ENCODE results near the gene ZBTB32.
A peak's percentile ranks its signal among the peaks of the same experiment; 100 is the strongest.
"Not testable (repeated sequence)": the region's sequence is repeated elsewhere in the genome, so short reads cannot be mapped to it uniquely, and the experiment has no call there.

The ZBTB32 gene, protein sequence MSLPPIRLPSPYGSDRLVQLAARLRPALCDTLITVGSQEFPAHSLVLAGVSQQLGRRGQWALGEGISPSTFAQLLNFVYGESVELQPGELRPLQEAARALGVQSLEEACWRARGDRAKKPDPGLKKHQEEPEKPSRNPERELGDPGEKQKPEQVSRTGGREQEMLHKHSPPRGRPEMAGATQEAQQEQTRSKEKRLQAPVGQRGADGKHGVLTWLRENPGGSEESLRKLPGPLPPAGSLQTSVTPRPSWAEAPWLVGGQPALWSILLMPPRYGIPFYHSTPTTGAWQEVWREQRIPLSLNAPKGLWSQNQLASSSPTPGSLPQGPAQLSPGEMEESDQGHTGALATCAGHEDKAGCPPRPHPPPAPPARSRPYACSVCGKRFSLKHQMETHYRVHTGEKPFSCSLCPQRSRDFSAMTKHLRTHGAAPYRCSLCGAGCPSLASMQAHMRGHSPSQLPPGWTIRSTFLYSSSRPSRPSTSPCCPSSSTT

GRCh38 chr19:35704218-35704617 lies at the start of gene ZBTB32:
ZBTB32 (plus strand) TSS chr19:35704558; CDS start chr19:35714627, 10,069 bp downstream.
- peak; percentile 30 for DNase-seq (ENCODE audit: low read depth)

GRCh38 chr19:35654828-35655227 lies 49.5 kb upstream of the ZBTB32 start:
- DNase-seq (ENCODE audit: low read depth): not testable (repeated sequence)

DNA sequence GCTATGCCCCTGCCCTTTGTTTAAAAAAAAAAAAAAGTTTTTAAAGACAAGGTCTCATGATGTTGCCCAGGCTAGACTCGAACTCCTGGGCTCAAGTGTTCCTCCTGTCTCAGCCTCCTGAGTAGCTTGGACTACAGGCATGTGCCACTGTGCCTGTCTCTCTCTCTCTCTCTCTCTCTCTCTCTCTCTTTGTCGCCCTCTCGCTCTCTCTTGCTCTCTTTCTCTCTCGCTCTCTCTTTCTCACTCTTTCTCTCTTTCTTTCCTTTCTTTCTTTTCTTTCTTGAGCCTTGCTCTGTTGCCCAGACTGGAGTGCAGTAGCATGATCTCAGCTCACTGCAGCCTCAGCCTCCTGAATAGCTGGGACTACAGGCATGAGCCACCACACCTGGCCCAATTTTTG lies 48.8 kb upstream of the ZBTB32 start:
- no peak for DNase-seq (ENCODE audit: low read depth)

GRCh38 chr19:35656700-35657099 lies 47.7 kb upstream of the ZBTB32 start:
- DNase-seq (ENCODE audit: low read depth): no peak

- no peak for DNase-seq (ENCODE audit: low read depth)
These were observed 46.3 kb upstream of the ZBTB32 start for GRCh38 chr19:35657904-35658700.

DNA sequence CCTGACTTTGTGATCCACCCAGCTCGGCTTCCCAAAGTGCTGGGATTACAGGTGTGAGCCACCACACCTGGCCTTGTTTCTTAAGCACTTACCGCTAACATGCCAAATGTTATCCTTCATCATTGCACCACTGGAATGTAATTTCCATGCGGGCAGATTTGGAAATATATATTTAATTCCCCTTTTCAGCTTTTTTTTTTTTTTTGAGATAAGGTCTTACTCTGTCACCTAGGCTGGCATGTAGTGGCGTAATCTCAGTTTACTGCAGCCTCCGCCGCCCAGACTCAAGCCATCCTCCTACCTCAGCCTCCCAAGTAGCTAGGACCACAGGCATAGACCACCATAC lies 42.4 kb upstream of the ZBTB32 start:
- DNase-seq (ENCODE audit: low read depth): no peak

- no peak for DNase-seq (ENCODE audit: low read depth)
These were observed 40.4 kb upstream of the ZBTB32 start for GRCh38 chr19:35663981-35664380.

GRCh38 chr19:35665157-35665556 lies 39.2 kb upstream of the ZBTB32 start:
- no peak for DNase-seq (ENCODE audit: low read depth)

DNA sequence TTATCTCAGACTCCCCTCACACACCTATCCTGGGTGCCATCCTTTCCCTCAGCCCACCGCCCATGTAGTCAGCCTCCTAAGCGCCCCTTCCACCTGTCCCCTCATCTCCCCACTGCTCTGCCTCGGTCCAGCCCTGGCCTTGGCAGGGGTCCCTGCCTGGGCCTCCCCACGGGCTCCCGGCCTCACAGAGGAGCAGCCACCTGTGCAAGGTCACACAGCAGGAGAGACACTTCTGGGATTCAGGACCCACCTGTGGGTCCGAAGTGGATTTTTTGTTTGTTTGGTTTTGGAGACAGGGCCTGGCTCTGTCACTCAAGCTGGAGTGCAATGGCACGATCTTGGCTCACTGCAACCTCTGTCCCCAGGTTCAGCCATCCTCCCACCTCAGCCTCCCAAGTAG lies 38.8 kb upstream of the ZBTB32 start:
- no peak for DNase-seq (ENCODE audit: low read depth)

DNA sequence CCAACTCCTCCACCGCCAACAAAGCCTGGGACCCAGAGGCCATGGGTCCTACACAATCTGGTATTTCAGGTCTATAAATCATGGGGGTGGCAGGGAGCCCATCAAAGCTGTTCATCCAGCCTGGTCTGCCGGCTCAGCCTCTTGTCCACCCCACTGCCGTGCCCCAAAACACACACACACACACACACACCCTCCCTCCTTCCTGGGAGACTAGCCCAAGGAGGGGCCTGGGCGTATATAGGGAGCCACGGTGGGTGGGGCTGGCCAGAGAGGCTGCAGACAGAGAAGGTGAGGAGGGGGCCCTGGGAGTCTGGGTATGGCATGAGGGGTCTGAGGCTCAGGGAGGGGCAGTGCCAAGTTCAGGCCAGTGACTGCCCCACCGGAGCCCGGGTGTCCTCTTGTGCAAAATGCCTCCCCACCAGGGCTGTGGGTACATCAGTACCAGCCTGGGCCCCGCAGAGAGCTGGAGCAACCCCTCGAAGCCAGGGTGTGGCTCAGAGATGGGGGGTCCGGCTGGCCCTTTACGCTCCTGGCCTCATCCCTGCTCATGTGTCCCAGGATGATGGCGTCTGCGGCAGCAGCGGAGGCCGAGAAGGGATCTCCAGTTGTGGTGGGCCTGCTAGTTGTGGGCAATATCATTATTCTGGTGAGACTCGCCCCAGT lies 38.0 kb upstream of the ZBTB32 start, which contains the start of gene UPK1A:
UPK1A (plus strand) TSS at position 267 of the 663 bp plus-strand sequence; CDS start at position 563, 296 bp downstream.
- no peak for DNase-seq (ENCODE audit: low read depth)

DNA sequence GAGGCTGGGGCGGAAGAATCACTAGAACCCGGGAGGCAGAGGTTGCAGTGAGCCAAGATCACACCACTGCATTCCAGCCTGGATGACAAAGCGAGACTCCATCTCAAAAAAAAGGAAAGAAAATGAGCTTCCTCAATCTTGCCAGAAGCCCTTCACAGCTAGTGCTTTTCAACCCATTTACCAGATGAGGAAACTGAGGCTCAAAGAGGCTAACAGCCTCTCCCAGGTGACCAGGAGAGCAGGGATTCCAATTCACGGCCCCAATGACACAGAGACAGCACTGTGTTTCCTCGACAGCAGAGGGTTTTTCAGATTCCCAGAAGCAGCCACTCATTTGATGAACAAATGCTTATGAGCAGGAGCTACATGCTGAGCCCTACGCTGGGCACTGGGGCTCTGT lies 34.8 kb upstream of the ZBTB32 start:
- DNase-seq (ENCODE audit: low read depth): no peak

GRCh38 chr19:35669974-35670373 lies 34.4 kb upstream of the ZBTB32 start:
- DNase-seq (ENCODE audit: low read depth): no peak

- no peak for DNase-seq (ENCODE audit: low read depth)
These were observed 33.7 kb upstream of the ZBTB32 start for GRCh38 chr19:35670686-35671085.

GRCh38 chr19:35671818-35672217 lies 32.5 kb upstream of the ZBTB32 start:
- no peak for DNase-seq (ENCODE audit: low read depth)

DNA sequence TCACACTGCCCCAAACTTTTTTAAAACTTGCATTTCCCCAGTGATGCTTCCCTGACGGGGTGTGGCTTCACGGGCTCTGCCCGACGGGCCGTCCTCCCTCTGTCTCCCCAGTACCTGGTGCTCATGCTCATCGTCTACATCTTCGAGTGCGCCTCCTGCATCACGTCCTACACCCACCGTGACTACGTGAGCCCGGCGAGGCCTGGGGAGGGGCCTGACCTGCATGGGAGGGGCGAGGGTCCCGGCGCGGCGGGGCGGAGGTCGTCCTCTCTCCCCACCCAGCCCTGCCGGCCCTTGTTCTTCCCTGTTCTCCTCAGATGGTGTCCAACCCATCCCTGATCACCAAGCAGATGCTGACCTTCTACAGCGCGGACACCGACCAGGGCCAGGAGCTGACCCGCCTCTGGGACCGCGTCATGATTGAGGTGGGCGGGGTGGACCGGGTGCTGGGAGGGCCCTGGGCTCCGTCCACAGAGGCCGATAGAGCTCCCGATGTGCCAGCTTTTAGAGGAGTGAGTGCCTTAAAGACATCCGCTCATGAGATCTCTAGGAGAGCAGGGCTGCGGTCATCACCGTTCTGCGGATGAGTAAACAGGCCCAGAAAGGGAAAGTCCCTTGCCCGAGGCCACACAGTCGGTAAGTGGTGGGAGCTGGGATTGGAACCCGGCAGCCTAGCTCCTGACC lies 31.1 kb upstream of the ZBTB32 start:
- peak; percentile 29 for DNase-seq (ENCODE audit: low read depth)

DNA sequence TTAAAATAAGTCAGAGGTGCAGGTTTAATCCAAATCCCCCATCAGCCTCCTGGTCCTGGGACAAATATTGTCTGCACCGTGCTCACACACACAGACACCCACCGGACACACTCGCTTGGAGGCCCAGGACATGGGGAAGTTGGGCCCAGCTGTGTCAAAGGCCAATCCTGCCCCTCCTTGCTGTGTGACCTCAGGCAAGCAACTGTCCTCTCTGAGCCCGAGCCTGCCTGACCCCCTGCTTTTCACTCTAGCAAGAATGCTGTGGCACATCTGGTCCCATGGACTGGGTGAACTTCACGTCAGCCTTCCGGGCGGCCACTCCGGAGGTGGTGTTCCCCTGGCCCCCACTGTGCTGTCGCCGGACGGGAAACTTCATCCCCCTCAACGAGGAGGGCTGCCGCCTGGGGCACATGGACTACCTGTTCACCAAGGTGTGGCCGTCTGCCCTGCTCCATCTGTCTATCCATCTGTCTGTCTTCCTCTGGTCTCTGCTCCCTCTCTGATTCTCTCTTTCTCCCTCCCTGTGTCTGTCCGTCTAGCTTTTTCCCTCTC lies 28.7 kb upstream of the ZBTB32 start:
- DNase-seq (ENCODE audit: low read depth): no peak

DNA sequence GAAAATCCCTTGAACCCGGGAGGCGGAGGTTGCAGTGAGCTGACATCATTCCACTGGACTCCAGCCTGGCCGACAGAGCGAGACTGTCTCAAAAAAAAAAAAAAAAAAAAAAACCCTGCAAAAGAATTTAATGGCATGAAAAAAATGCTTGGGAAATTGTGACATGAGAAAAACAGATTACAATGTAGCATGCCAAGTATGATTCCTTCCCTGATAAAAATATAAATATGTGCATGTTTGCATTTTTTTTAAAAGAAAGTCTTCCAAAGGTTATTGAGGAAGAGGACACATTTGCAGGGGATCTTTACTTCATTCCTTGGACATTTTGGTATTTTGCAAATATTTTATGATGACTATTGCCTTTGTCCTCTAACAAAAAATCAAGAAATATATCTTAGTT lies 14.5 kb upstream of the ZBTB32 start:
- DNase-seq (ENCODE audit: low read depth): no peak

- DNase-seq (ENCODE audit: low read depth): not testable (repeated sequence)
These were observed 13.3 kb upstream of the ZBTB32 start for GRCh38 chr19:35691106-35691505.

GRCh38 chr19:35692010-35692409 lies 12.3 kb upstream of the ZBTB32 start:
- no peak for DNase-seq (ENCODE audit: low read depth)

- DNase-seq (ENCODE audit: low read depth): no peak
These were observed 10.9 kb upstream of the ZBTB32 start for GRCh38 chr19:35693422-35693821.

GRCh38 chr19:35693835-35694599 lies 10.3 kb upstream of the ZBTB32 start:
- DNase-seq (ENCODE audit: low read depth): peak; percentile 73
